H1 (cell line): ENCODE measurements around the gene MCM6. TPM values are rescaled to one million over a fixed set of nuclear protein-coding genes. Genes with fewer than 3 reads are reported as not detected.

Source experiments
- CTCF ChIA-PET: fragments of 300-600 bp; sonication (Branson Sonifier 250); formaldehyde crosslinking; loops from one replicate; lab custom pipeline; 2021; ENCODE audit not compliant: partially characterized antibody; lab: Charles Lee
- POLR2A ChIA-PET: fragments of 300-600 bp; sonication (Branson Sonifier 250); formaldehyde crosslinking; loops from one replicate; lab custom pipeline; 2021; ENCODE audit warnings: inconsistent platforms; ENCODE audit not compliant: partially characterized antibody; lab: Charles Lee
- DNase-seq, 2 experiments: peaks; one replicate each; pipeline versions ENCODE4 v3.0.0 to v3.0.0-alpha.2; 2010 to 2022; ENCODE audit warnings: low spot score in 2 of 2, low read depth in 1 of 2, mixed read lengths in 1 of 2
- FAIRE-seq: peaks from 2 replicates; lab custom pipeline; 2011; peaks lifted over from hg19 to GRCh38; lab: Jason Lieb, UNC
- H2AFZ ChIP-seq: 2 replicates; pipeline ENCODE4 v1.8.1; 2012; ENCODE audit warnings: low read length, inconsistent platforms
- H2AK5ac ChIP-seq: 2 replicates; pipeline ENCODE4 v1.6.1; 2013; ENCODE audit warnings: low read depth, low read length
- H2BK120ac ChIP-seq: replicated peaks from 2 replicates; pipeline ENCODE3; 2013; ENCODE audit warnings: low read depth, low read length, inconsistent platforms
- H2BK12ac ChIP-seq: 2 replicates; pipeline ENCODE4 v1.6.1; 2013; ENCODE audit warnings: low read depth, low read length
- H2BK15ac ChIP-seq: 2 replicates; pipeline ENCODE4 v1.6.1; 2013; ENCODE audit warnings: low read length
- H2BK20ac ChIP-seq: 2 replicates; pipeline ENCODE4 v1.6.1; 2013; ENCODE audit warnings: low read length
- H2BK5ac ChIP-seq: 2 replicates; pipeline ENCODE4 v1.6.1; 2013; ENCODE audit warnings: low read depth, low read length
- H3K14ac ChIP-seq: 2 replicates; pipeline ENCODE4 v1.6.1; 2013; ENCODE audit warnings: inconsistent platforms; ENCODE audit not compliant: insufficient read length
- H3K18ac ChIP-seq: 2 replicates; pipeline ENCODE4 v1.6.1; 2013; ENCODE audit warnings: low read length; ENCODE audit errors: extremely low read depth
- H3K23ac ChIP-seq: 2 replicates; pipeline ENCODE4 v1.6.1; 2013; ENCODE audit warnings: inconsistent platforms; ENCODE audit not compliant: insufficient read length
- H3K23me2 ChIP-seq: 2 replicates; pipeline ENCODE4 v1.6.1; 2013; ENCODE audit warnings: low read depth, low read length
- H3K27ac ChIP-seq: 2 replicates; pipeline ENCODE4 v1.6.1; 2011; ENCODE audit warnings: low read depth, low read length, inconsistent platforms
- H3K27me3 ChIP-seq, 4 experiments: replicated peaks in 1 of 4; 1 replicate in 1 of 4; 2 replicates in 3 of 4; pipeline versions ENCODE4 v1.6.1 to v1.8.1; 2011 to 2013; ENCODE audit warnings: low read length in 3 of 4, mild to moderate bottlenecking in 3 of 4, inconsistent platforms in 2 of 4, mixed read lengths in 2 of 4, moderate library complexity in 1 of 4; ENCODE audit not compliant: control insufficient read depth in 3 of 4, insufficient read depth in 3 of 4; ENCODE audit errors: extremely low read depth in 1 of 4
- H3K36me3 ChIP-seq, 4 experiments: 2 replicates each; pipeline versions ENCODE4 v1.6.1 to v1.8.1; 2011 to 2013; ENCODE audit warnings: mild to moderate bottlenecking in 4 of 4, low read length in 3 of 4, moderate library complexity in 2 of 4, control low read depth in 1 of 4, inconsistent platforms in 1 of 4; ENCODE audit not compliant: insufficient read depth in 4 of 4, control insufficient read depth in 2 of 4
- H3K4ac ChIP-seq: replicated peaks from 2 replicates; pipeline ENCODE3; 2013; ENCODE audit warnings: low read length, low read depth, mixed read lengths, inconsistent platforms; ENCODE audit not compliant: insufficient read length
- H3K4me1 ChIP-seq, 4 experiments: replicated peaks in 1 of 4; 1 replicate in 1 of 4; 2 replicates in 3 of 4; pipeline versions ENCODE4 v1.6.1 to v1.8.1; 2011 to 2013; ENCODE audit warnings: low read length in 3 of 4, inconsistent platforms in 2 of 4, mixed read lengths in 1 of 4; ENCODE audit not compliant: insufficient read depth in 4 of 4, control insufficient read depth in 3 of 4
- H3K4me2 ChIP-seq, 2 experiments: 2 replicates each; pipeline versions ENCODE4 v1.6.1 to v1.8.1; 2011 to 2013; ENCODE audit warnings: low read depth in 2 of 2, low read length in 2 of 2, control low read depth in 1 of 2, inconsistent platforms in 1 of 2, mild to moderate bottlenecking in 1 of 2; ENCODE audit not compliant: insufficient read depth in 1 of 2
- H3K4me3 ChIP-seq, 4 experiments: fragments of 200-600, 300-600 bp in 1 of 4; sonication (generic), shearing (Covaris generic), sonication (Bioruptor Twin) in 1 of 4; 2 replicates each; pipeline versions ENCODE4 v1.5.1 to v1.8.1; 2011 to 2016; ENCODE audit warnings: low read length in 4 of 4, low read depth in 3 of 4, control low read depth in 2 of 4, inconsistent platforms in 2 of 4, mild to moderate bottlenecking in 2 of 4, mixed read lengths in 1 of 4, moderate library complexity in 1 of 4; ENCODE audit not compliant: insufficient read depth in 2 of 4; ENCODE audit errors: extremely low read depth in 1 of 4
- H3K56ac ChIP-seq: replicated peaks from 2 replicates; pipeline ENCODE3; 2013; ENCODE audit warnings: low read depth, mild to moderate bottlenecking, mixed read lengths, low read length, inconsistent platforms; ENCODE audit not compliant: insufficient read length
- H3K79me1 ChIP-seq: 2 replicates; pipeline ENCODE4 v1.6.1; 2013; ENCODE audit warnings: low read depth, low read length, control low read depth
- H3K79me2 ChIP-seq, 2 experiments: 2 replicates each; pipeline versions ENCODE4 v1.6.1 to v1.8.1; 2012 to 2013; ENCODE audit warnings: low read length in 2 of 2, mild to moderate bottlenecking in 2 of 2, inconsistent platforms in 1 of 2; ENCODE audit not compliant: insufficient read depth in 2 of 2, control insufficient read depth in 1 of 2
- H3K9ac ChIP-seq, 4 experiments: replicated peaks in 1 of 4; 1 replicate in 1 of 4; 2 replicates in 3 of 4; pipeline versions ENCODE4 v1.6.1 to v1.8.1; 2011 to 2013; ENCODE audit warnings: low read depth in 3 of 4, low read length in 3 of 4, control low read depth in 2 of 4, mild to moderate bottlenecking in 2 of 4, moderate library complexity in 2 of 4, inconsistent platforms in 1 of 4; ENCODE audit errors: extremely low read depth in 1 of 4
- H3K9me3 ChIP-seq, 2 experiments: 2 replicates each; pipeline versions ENCODE4 v1.6.1 to v1.8.1; 2012 to 2013; ENCODE audit warnings: mild to moderate bottlenecking in 2 of 2, moderate library complexity in 2 of 2, control low read depth in 1 of 2, inconsistent platforms in 1 of 2, low read depth in 1 of 2, low read length in 1 of 2, mixed read lengths in 1 of 2; ENCODE audit not compliant: insufficient read depth in 2 of 2
- H4K20me1 ChIP-seq, 2 experiments: replicated peaks in 1 of 2; 2 replicates each; pipeline versions ENCODE3 to v1.8.1; 2011 to 2013; ENCODE audit warnings: inconsistent platforms in 2 of 2, low read length in 2 of 2, mild to moderate bottlenecking in 1 of 2; ENCODE audit not compliant: insufficient read depth in 2 of 2, control insufficient read depth in 1 of 2
- H4K5ac ChIP-seq: 2 replicates; pipeline ENCODE4 v1.6.1; 2013; ENCODE audit warnings: low read length, low read depth, mixed read lengths, inconsistent platforms; ENCODE audit not compliant: insufficient read length
- H4K8ac ChIP-seq: 2 replicates; pipeline ENCODE4 v1.8.0; 2013; ENCODE audit warnings: mild to moderate bottlenecking, moderate library complexity, low read length, inconsistent platforms; ENCODE audit not compliant: insufficient read depth; ENCODE audit errors: extremely low read depth
- H4K91ac ChIP-seq: replicated peaks from 2 replicates; pipeline ENCODE3; 2013; ENCODE audit warnings: low read length, mixed read lengths, inconsistent platforms; ENCODE audit not compliant: insufficient read length
- CBX8 ChIP-seq: fragments of 300-800, 300-1000 bp; sonication (generic); IDR thresholded peaks from 2 replicates; pipeline ENCODE4 v1.7.1; 2016; ENCODE audit warnings: low read depth, low read length, borderline replicate concordance
- CREB1 ChIP-seq: IDR thresholded peaks from 2 replicates; pipeline ENCODE4 v1.6.1; 2012; ENCODE audit warnings: inconsistent platforms
- HDAC2 ChIP-seq, 2 experiments: fragments of 300-600 bp in 1 of 2; sonication (generic) in 1 of 2; IDR thresholded peaks; 2 replicates each; pipeline ENCODE4 v1.6.1; 2011 to 2012; ENCODE audit warnings: low read depth in 2 of 2, low read length in 2 of 2, mild to moderate bottlenecking in 2 of 2, moderate library complexity in 2 of 2, borderline replicate concordance in 1 of 2, inconsistent platforms in 1 of 2
- POLR2A ChIP-seq, 2 experiments: IDR thresholded peaks; 1 replicate in 1 of 2; 2 replicates in 1 of 2; pipeline ENCODE4 v1.6.1; 2011; ENCODE audit warnings: low read depth in 2 of 2, low read length in 2 of 2, mild to moderate bottlenecking in 2 of 2; ENCODE audit errors: control extremely low read depth in 1 of 2
- POLR2AphosphoS5 ChIP-seq: IDR thresholded peaks from 2 replicates; pipeline ENCODE4 v1.6.1; 2011; ENCODE audit warnings: low read depth, low read length
- SIN3A ChIP-seq, 2 experiments: IDR thresholded peaks in 1 of 2; conservative IDR thresholded peaks in 1 of 2; 2 replicates each; pipeline ENCODE4 v1.6.1; 2011 to 2012; ENCODE audit warnings: low read length in 2 of 2, improper control_type of control experiment in 1 of 2, low read depth in 1 of 2, mild to moderate bottlenecking in 1 of 2
- SIX5 ChIP-seq: IDR thresholded peaks from 2 replicates; pipeline ENCODE4 v1.6.1; 2011; ENCODE audit warnings: mild to moderate bottlenecking, low read depth, low read length
- SP2 ChIP-seq: IDR thresholded peaks from 2 replicates; pipeline ENCODE4 v1.6.1; 2012; ENCODE audit warnings: mild to moderate bottlenecking, low read length, inconsistent platforms
- WGBS, 2 experiments: shearing (Covaris generic) in 1 of 2; methylation state at CpG; one replicate each; pipeline versions ENCODE4 v1.1.6 to v1.1.7; 2013 to 2015; ENCODE audit warnings: low lambda C conversion rate in 2 of 2, mixed read lengths in 2 of 2, inconsistent platforms in 1 of 2, low coverage in 1 of 2, missing lambda C conversion rate in 1 of 2; ENCODE audit not compliant: insufficient replicate concordance in 2 of 2, insufficient coverage in 1 of 2, insufficient read length in 1 of 2; ENCODE audit errors: extremely low coverage in 1 of 2, missing lambda C conversion rate in 1 of 2; 5-methylcytosine and 5-hydroxymethylcytosine counted together
- polyA plus RNA-seq, 7 experiments: library from polyadenylated mRNA; depleted of rRNA in 3 of 7; stranded (reverse) in 5 of 7; unstranded in 2 of 7; fragments of >200 nt in 5 of 7; fragments of 200-250 nt in 2 of 7; gene quantifications; 1 replicate in 5 of 7; 2 replicates in 1 of 7; 4 replicates in 1 of 7; pipeline versions ENCODE4 v1.2.1 to v1.2.3, GENCODE V29; 2011 to 2013; ENCODE audit warnings: missing spikeins in 2 of 7, mixed read lengths in 2 of 7
- total RNA-seq: library from RNA; stranded (reverse); fragmentation: NEBNext Ultra II Directional; extraction: Animal tissue kit (Norgen Biotek cat#: 25700); gene quantifications from 2 replicates; pipeline ENCODE4 v1.2.1, GENCODE V29; 2021
- TF ChIP-seq, protein P1 (sequence below): IDR thresholded peaks from 2 replicates; pipeline ENCODE4 v1.6.1; 2011; ENCODE audit warnings: low read length, improper control_type of control experiment
- TF ChIP-seq, protein P2 (sequence below): IDR thresholded peaks from 2 replicates; pipeline ENCODE4 v1.6.1; 2012; ENCODE audit warnings: inconsistent platforms

Gene MCM6
- total and polyA plus RNA-seq, 2 of the 8 experiments (the other 6 are each of a cell fraction or from before 2014, with no cell fraction given): 60.2 to 134 TPM

DNA sequence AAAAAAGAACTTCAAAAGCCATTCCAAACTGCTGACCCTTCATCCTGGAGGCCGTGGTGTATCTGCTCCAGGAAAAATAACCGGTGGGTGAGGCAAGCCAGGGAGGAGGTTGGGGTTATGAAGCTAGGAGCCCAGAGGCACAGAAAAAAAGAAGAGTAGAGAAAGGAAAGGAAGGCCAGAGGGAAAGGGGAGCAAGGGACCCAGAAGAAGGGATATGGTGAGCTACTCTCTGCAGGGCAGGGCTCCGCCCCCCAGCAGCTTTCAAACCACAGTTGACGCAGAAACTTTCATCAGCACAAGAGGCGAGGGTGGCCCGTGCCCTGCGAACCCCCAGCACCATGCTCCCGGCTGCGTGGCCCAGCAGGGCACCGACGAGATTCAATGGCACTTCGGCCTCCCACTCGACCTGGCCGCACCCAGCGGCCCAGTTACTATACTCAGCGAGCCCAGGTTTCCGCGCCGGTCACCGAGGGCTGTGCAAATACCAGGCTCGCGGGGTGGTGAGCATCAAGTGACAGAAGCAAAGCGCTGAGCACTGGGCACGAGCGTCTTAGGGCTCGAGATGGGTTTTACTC is 665 bp downstream of the MCM6 start:
- H3K4me2 ChIP-seq: peak overlapping the region; percentile 86 to 93
- 2% methylated on average over 25 of the region's 26 CpGs; no CpG with 5 or more reads in 1 of the 2 experiments for WGBS, 2 experiments
- H2BK12ac ChIP-seq: no peak overlapping the region; the same call in 1 of the 2 replicates
- peaks cover 2 to 12% (median 5%) of the 10 kb centered on the region in 4 experiments; a peak in 6 of 7 replicates for H3K4me1 ChIP-seq
- peak overlapping the region; percentile 87 to 98 (median 96) for H3K9ac ChIP-seq
- peaks cover 0 to 47% of the 10 kb centered on the region in 2 experiments for H3K79me2 ChIP-seq
- H2BK20ac ChIP-seq: no peak overlapping the region
- ChIA-PET CTCF (interaction anchor here (0.8 to 1.3 kb wide), 4 partner anchors 10 to 78 kb away, joined by 3 to 4 read pairs (median 3); no protein-coding TSS in a partner anchor), POLR2A (interaction anchor here (0.6 to 2.2 kb wide), 20 partner anchors 9 to 240 kb away, joined by 3 to 24 read pairs (median 4); partner anchors contain the start of gene DARS1)
- no peaks in the 10 kb centered on the region for H3K9me3 ChIP-seq
- H3K4ac ChIP-seq: no peak overlapping the region
- H3K14ac ChIP-seq: no peak overlapping the region
- DNase-seq: peak in 1 of 2 experiments; percentile 70
- H3K27ac ChIP-seq: peak overlapping the region; percentile 73; the same call in 1 of the 2 replicates
- peak overlapping the region; percentile 49 for H4K91ac ChIP-seq
- H4K20me1 ChIP-seq: peaks cover 6 to 15% of the 10 kb centered on the region in 2 experiments
- peak overlapping the region; percentile 62 for H3K18ac ChIP-seq
- H2AFZ ChIP-seq: peak overlapping the region; percentile 13; the same call in 1 of the 2 replicates
- no peak overlapping the region for H2AK5ac ChIP-seq
- no peak overlapping the region for H2BK120ac ChIP-seq
- H2BK5ac ChIP-seq: no peak overlapping the region
- FAIRE-seq: no peak
- peaks cover 6% of the 10 kb centered on the region for H3K79me1 ChIP-seq
- no peak overlapping the region for H3K23ac ChIP-seq
- H3K4me3 ChIP-seq: peak overlapping the region; percentile 83 to 97 (median 88)
- peaks cover 9% of the 10 kb centered on the region; the same call in 1 of the 2 replicates for H3K23me2 ChIP-seq
- H3K36me3 ChIP-seq: peaks cover 6 to 26% (median 19%) of the 10 kb centered on the region in 4 experiments
- H4K8ac ChIP-seq: peak overlapping the region; percentile 99
- H4K5ac ChIP-seq: no peak overlapping the region
- H2BK15ac ChIP-seq: no peak overlapping the region
- no peaks in the 10 kb centered on the region for H3K27me3 ChIP-seq
- H3K56ac ChIP-seq: peak overlapping the region; percentile 60
- TF ChIP-seq POLR2AphosphoS5: peak; percentile 66; the same call in 1 of the 2 replicates
- TF ChIP-seq CBX8: no peak
- TF ChIP-seq, protein P1, sequence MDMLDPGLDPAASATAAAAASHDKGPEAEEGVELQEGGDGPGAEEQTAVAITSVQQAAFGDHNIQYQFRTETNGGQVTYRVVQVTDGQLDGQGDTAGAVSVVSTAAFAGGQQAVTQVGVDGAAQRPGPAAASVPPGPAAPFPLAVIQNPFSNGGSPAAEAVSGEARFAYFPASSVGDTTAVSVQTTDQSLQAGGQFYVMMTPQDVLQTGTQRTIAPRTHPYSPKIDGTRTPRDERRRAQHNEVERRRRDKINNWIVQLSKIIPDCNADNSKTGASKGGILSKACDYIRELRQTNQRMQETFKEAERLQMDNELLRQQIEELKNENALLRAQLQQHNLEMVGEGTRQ: no peak
- 0 out of 4 replicates have a peak, but pooled peaks of 1 of the 2 experiments have one; percentile 63 for TF ChIP-seq HDAC2 (IDR thresholded peaks at IDR 0.05; ENCODE audit: borderline replicate concordance in 1 of 2, low read depth in 2 of 2, low read length in 2 of 2)
- peak; percentile 43 to 67; a peak in 1 of 4 replicates for TF ChIP-seq SIN3A (conservative IDR thresholded peaks at IDR 0.05 in 1 of 2, IDR thresholded peaks at IDR 0.05 in 1 of 2; ENCODE audit: low read depth in 1 of 2, low read length in 2 of 2)
- peak in 1 of 2 experiments; percentile 71; a peak in 1 of 3 replicates for TF ChIP-seq POLR2A (IDR thresholded peaks at IDR 0.05; ENCODE audit: control extremely low read depth in 1 of 2, low read depth in 2 of 2, low read length in 2 of 2)
- TF ChIP-seq CREB1: no peak
- TF ChIP-seq SP2: no peak
- TF ChIP-seq, protein P2, sequence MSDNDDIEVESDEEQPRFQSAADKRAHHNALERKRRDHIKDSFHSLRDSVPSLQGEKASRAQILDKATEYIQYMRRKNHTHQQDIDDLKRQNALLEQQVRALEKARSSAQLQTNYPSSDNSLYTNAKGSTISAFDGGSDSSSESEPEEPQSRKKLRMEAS: peak; percentile 58; the same call in 1 of the 2 replicates
- no peak for TF ChIP-seq SIX5
